DND-41 (cell line): ENCODE data around the gene PTMA.
A peak's percentile ranks its signal among the peaks of the same experiment; 100 is the strongest.

ENCODE experiments used
- ATAC-seq: fragments of 200-7000 bp; cut with Tn5 transposase; 3 replicates; pipeline ENCODE4 v1.9.1; 2021; ENCODE audit warnings: low read depth; ENCODE audit not compliant: insufficient read depth
- DNase-seq: peaks from one replicate; pipeline ENCODE4 v3.0.0-alpha.2; 2020
- H2AFZ ChIP-seq: 2 replicates; pipeline ENCODE4 v1.6.0; 2012; ENCODE audit warnings: low read depth, low read length
- H3K27ac ChIP-seq: 2 replicates; pipeline ENCODE4 v1.5.1; 2012; ENCODE audit warnings: low read length, inconsistent platforms
- H3K27me3 ChIP-seq: fragments of 200-600 bp; sonication (generic); 2 replicates; pipeline ENCODE4 v1.6.0; 2012; ENCODE audit warnings: low read length, mild to moderate bottlenecking, inconsistent platforms; ENCODE audit not compliant: insufficient read depth, poor library complexity
- H3K36me3 ChIP-seq: 2 replicates; pipeline ENCODE4 v1.5.1; 2012; ENCODE audit warnings: low read length, inconsistent platforms; ENCODE audit not compliant: insufficient read depth
- H3K4me1 ChIP-seq: 2 replicates; pipeline ENCODE4 v1.5.1; 2012; ENCODE audit warnings: mild to moderate bottlenecking, low read length; ENCODE audit not compliant: insufficient read depth
- H3K4me2 ChIP-seq: 2 replicates; pipeline ENCODE4 v1.6.0; 2012; ENCODE audit warnings: mild to moderate bottlenecking, moderate library complexity, low read length, inconsistent platforms; ENCODE audit not compliant: insufficient read depth
- H3K4me3 ChIP-seq, 2 experiments: fragments of 200-600 bp in 1 of 2; shearing (Covaris generic) in 1 of 2; 2 replicates each; pipeline ENCODE4 v1.5.1; 2012 to 2016; ENCODE audit warnings: inconsistent platforms in 2 of 2, low read length in 2 of 2, mild to moderate bottlenecking in 2 of 2, low read depth in 1 of 2, moderate library complexity in 1 of 2
- H3K79me2 ChIP-seq: 2 replicates; pipeline ENCODE4 v1.6.0; 2012; ENCODE audit warnings: low read length, inconsistent platforms; ENCODE audit not compliant: insufficient read depth
- H3K9ac ChIP-seq: 2 replicates; pipeline ENCODE4 v1.6.0; 2012; ENCODE audit warnings: low read depth, mild to moderate bottlenecking, inconsistent platforms, low read length, moderate library complexity
- H3K9me3 ChIP-seq: 2 replicates; pipeline ENCODE4 v1.5.1; 2012; ENCODE audit warnings: low read length, moderate library complexity, mild to moderate bottlenecking, inconsistent platforms; ENCODE audit not compliant: insufficient read depth, severe bottlenecking
- H4K20me1 ChIP-seq: 2 replicates; pipeline ENCODE4 v1.6.0; 2012; ENCODE audit warnings: low read length; ENCODE audit not compliant: insufficient read depth
- EZH2 ChIP-seq: IDR thresholded peaks from 3 replicates; pipeline ENCODE4 v1.6.1; 2012; ENCODE audit warnings: borderline replicate concordance, low read depth, mild to moderate bottlenecking, moderate library complexity, low read length, inconsistent platforms; ENCODE audit not compliant: severe bottlenecking
- TF ChIP-seq, protein P1 (sequence below): IDR thresholded peaks from 2 replicates; pipeline ENCODE4 v1.5.1; 2012; ENCODE audit warnings: borderline replicate concordance, low read length, moderate library complexity, mild to moderate bottlenecking; ENCODE audit not compliant: poor library complexity, severe bottlenecking; ENCODE audit errors: extremely low read depth

Gene PTMA

DNA sequence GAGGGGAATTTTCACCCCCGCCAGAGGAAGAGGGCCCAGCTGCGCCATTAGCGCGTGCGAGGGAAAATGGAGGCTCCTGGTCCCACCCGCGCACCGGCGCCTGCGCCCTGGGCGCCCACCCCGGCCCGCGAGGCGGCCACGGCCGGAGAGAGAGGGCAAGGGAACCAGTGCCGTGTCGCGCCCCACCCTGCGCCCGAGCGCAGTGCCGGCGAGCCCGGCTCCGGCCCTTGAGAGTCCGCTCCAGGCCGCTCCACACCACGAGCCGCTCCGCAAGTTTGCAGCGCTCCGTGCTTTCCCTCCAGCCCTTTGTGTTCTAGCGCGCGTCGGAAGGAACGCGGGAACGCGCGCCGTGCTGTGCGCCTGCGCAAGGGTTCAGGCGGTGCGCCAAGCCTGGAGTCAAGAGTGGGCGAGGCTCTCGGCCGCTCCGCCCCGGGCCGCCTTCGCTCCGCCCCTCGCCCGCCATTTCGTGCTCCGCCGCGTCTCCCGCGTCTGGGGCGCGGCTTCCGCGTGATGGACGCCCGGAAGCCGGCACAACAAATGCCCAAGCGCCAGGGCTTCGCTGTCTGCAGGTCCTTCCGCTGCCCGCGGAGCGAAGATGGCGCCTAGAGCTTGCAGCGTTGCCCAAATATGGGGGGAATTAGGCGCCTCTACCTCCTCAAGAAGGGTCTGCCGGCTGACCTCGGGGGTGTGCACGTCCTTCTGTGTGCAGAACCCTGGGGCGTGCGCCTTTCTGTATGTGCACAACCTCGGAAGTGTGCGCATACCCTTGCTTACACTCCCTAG, 46.1 kb upstream of the PTMA start:
- H4K20me1 ChIP-seq, result no peaks in the 10 kb centered on the region
- peak overlapping the region; percentile 93 for H3K27ac ChIP-seq
- no peaks in the 10 kb centered on the region for H3K27me3 ChIP-seq
- no peaks in the 10 kb centered on the region; the same call in 1 of the 2 replicates for H3K36me3 ChIP-seq
- H3K9ac ChIP-seq, result peak overlapping the region; percentile 66
- 0 out of 2 replicates have a peak, but pooled peaks cover 4% of the 10 kb centered on the region for H3K79me2 ChIP-seq
- peak overlapping the region; percentile 64 for H3K4me2 ChIP-seq
- DNase-seq (peak; percentile 91), ATAC-seq (peak; percentile 89)
- H3K4me3 ChIP-seq, result peak overlapping the region in 1 of 2 experiments; percentile 53; a peak in 2 of 4 replicates
- peak overlapping the region; percentile 75 for H2AFZ ChIP-seq
- TF ChIP-seq, protein P1, sequence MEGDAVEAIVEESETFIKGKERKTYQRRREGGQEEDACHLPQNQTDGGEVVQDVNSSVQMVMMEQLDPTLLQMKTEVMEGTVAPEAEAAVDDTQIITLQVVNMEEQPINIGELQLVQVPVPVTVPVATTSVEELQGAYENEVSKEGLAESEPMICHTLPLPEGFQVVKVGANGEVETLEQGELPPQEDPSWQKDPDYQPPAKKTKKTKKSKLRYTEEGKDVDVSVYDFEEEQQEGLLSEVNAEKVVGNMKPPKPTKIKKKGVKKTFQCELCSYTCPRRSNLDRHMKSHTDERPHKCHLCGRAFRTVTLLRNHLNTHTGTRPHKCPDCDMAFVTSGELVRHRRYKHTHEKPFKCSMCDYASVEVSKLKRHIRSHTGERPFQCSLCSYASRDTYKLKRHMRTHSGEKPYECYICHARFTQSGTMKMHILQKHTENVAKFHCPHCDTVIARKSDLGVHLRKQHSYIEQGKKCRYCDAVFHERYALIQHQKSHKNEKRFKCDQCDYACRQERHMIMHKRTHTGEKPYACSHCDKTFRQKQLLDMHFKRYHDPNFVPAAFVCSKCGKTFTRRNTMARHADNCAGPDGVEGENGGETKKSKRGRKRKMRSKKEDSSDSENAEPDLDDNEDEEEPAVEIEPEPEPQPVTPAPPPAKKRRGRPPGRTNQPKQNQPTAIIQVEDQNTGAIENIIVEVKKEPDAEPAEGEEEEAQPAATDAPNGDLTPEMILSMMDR, result no peak
- no peak for TF ChIP-seq EZH2
- H3K9me3 ChIP-seq, result no peaks in the 10 kb centered on the region
- peaks cover 31% of the 10 kb centered on the region for H3K4me1 ChIP-seq

DNA sequence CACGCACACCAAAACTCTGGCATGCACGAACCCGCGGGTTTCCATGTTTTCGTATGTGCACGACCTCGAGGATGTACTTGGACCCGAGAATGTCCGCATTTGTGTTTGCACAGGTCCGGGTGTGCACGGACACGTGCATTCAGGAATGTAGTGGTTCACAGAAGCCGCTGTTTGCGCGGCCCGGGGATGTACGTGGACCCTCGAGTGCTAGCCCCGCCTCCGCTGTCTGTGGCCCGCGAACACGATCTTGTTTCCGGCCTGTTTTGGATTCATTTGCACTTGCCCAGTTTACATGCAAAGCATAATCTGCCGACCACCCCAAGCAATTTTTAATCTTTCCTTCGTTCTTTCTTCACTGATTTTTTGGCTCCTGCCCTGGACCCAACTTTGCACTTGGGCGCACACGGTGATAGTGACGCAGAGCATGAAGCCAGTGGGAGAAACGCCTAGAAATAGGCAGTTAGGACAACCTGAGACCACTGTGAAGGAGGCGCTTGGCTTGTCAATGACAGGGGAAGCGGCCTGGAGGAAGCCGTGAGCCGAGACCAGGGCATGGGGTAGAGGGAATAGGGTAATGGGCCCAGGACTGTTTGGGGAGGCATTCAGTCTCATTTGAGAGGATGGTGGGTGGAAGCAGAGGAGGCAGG, 45.4 kb upstream of the PTMA start:
- Histone ChIP-seq H3K4me2 (peak overlapping the region; percentile 64), H3K27me3 (no peaks in the 10 kb centered on the region), H3K9me3 (no peaks in the 10 kb centered on the region), H3K79me2 (0 out of 2 replicates have a peak, but pooled peaks cover 4% of the 10 kb centered on the region), H4K20me1 (no peaks in the 10 kb centered on the region), H3K4me3 (peak overlapping the region in 1 of 2 experiments; percentile 53; a peak in 2 of 4 replicates), H3K4me1 (peaks cover 31% of the 10 kb centered on the region), H3K36me3 (no peaks in the 10 kb centered on the region; the same call in 1 of the 2 replicates), H3K27ac (peak overlapping the region; percentile 93), H2AFZ (peak overlapping the region; percentile 71), H3K9ac (peak overlapping the region; percentile 66)
- ATAC-seq, result no peak
- DNase-seq, result no peak
- TF ChIP-seq EZH2, result no peak

DNA sequence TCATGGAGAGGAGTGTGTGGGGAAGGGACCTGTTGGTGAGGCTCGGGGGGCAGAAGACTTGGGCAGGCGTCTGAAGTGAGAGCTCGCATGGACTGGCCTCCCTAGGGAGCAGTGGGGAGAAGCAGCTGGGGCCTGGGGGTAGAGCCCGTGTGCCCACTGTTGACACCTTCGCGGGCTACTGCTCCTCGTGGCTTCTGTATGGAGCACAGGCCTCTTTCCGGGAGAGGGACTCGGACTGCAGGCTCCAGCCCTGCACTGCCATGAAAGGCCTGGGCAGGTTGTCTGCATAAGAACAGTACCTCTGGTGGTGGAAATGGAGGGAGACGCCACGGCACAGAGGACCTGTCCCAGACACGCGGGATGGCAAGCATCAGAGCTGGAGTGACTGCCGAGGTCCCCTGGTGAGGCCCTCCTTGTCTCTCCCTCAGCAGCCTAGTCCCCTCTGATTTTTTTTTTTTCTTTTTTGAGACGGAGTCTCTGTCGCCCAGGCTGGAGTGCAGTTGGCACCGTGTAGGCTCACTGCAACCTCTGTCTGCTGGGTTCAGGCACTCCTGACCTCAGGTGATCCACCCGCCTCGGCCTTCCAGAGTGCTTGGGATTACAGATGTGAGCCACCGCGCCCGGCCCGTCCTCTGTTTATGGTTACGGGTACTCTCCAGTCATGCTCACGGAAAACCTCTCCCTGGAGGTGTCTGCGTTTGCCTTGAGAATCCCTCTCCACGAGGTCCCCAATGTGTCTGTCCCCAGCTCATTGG, 44.7 kb upstream of the PTMA start:
- DNase-seq (no peak), ATAC-seq (no peak)
- TF ChIP-seq EZH2, result no peak
- TF ChIP-seq, protein P1, result no peak
- H2AFZ ChIP-seq, result no peak overlapping the region
- H3K9ac ChIP-seq, result no peak overlapping the region
- no peaks in the 10 kb centered on the region for H3K27me3 ChIP-seq
- H3K4me2 ChIP-seq, result no peak overlapping the region
- H4K20me1 ChIP-seq, result no peaks in the 10 kb centered on the region
- H3K79me2 ChIP-seq, result 0 out of 2 replicates have a peak, but pooled peaks cover 4% of the 10 kb centered on the region
- H3K36me3 ChIP-seq, result no peaks in the 10 kb centered on the region; the same call in 1 of the 2 replicates
- peak overlapping the region; percentile 93 for H3K27ac ChIP-seq
- H3K4me3 ChIP-seq, result no peak overlapping the region
- peaks cover 31% of the 10 kb centered on the region for H3K4me1 ChIP-seq
- no peaks in the 10 kb centered on the region for H3K9me3 ChIP-seq
